Thoracic aorta (tissue), 2 donors: ENCODE results near the gene SNX7. TPM values are rescaled to one million over a fixed set of nuclear protein-coding genes. Genes with fewer than 3 reads are reported as not detected.

Source experiments
- ATAC-seq: fragments of 150-250 bp; one replicate; pipeline ENCODE4 v1.8.0; 2017; ENCODE audit warnings: low read depth; ENCODE audit not compliant: insufficient number of reproducible peaks, low FRiP score
- DNase-seq: peaks from one replicate; pipeline ENCODE4 v3.0.0-alpha.2; 2020; ENCODE audit warnings: low spot score
- H3K27ac ChIP-seq, 2 donors: fragments of 200-600 bp; sonication (generic); 1 replicate in 1 of 2; 2 replicates in 1 of 2; pipeline ENCODE4 v1.5.1; 2016; ENCODE audit warnings: mild to moderate bottlenecking in 2 of 2, moderate library complexity in 2 of 2
- H3K27me3 ChIP-seq: fragments of 200-600 bp; sonication (generic); replicated peaks from 2 replicates; pipeline ENCODE4 v1.6.0; 2016; ENCODE audit warnings: mild to moderate bottlenecking; ENCODE audit not compliant: insufficient read depth
- H3K36me3 ChIP-seq: fragments of 200-600 bp; sonication (generic); one replicate; pipeline ENCODE4 v1.5.1; 2016
- H3K4me1 ChIP-seq, 2 donors: fragments of 200-600 bp; sonication (generic); 1 replicate in 1 of 2; 2 replicates in 1 of 2; pipeline versions ENCODE4 v1.5.1 to v1.6.0; 2016; ENCODE audit warnings: low read depth in 2 of 2, mild to moderate bottlenecking in 1 of 2; ENCODE audit not compliant: control insufficient read depth in 1 of 2
- H3K4me3 ChIP-seq: fragments of 200-600 bp; sonication (generic); 2 replicates; pipeline ENCODE4 v1.5.1; 2016; ENCODE audit warnings: mild to moderate bottlenecking
- H3K9me3 ChIP-seq: fragments of 200-600 bp; sonication (generic); 2 replicates; pipeline ENCODE4 v1.5.1; 2016
- CTCF ChIP-seq: fragments of 200-600 bp; sonication (generic); IDR thresholded peaks from one replicate; pipeline ENCODE4 v1.5.1; 2019; ENCODE audit warnings: antibody characterized with exemption
- total RNA-seq, 2 donors: library from RNA; depleted of rRNA; stranded (reverse); fragments of >200 nt; gene quantifications; one replicate each; pipeline versions ENCODE4 v1.1.0 to v1.2.3, GENCODE V29; 2016

The SNX7 gene
- total RNA-seq, 2 donors from 2014 or later: 27.8 to 38.6 TPM

- peak; percentile 30 for TF ChIP-seq CTCF
Measured at GRCh38 chr1:98794196-98794886, 132.8 kb downstream of the SNX7 start.

GRCh38 chr1:98796049-98796448 lies 134.5 kb downstream of the SNX7 start:
- no peaks in the 10 kb centered on the region for H3K27me3 ChIP-seq
- DNase-seq: no peak
- no peaks in the 10 kb centered on the region for H3K4me1 ChIP-seq
- H3K9me3 ChIP-seq: no peaks in the 10 kb centered on the region
- no peak for ATAC-seq
- TF ChIP-seq CTCF: no peak
- no peak overlapping the region for H3K4me3 ChIP-seq
- no peaks in the 10 kb centered on the region for H3K36me3 ChIP-seq
- H3K27ac ChIP-seq: no peak overlapping the region

More at GRCh38 chr1:98794196-98794886, 132.8 kb downstream of the SNX7 start:
- Histone ChIP-seq H3K36me3 (no peaks in the 10 kb centered on the region), H3K27me3 (no peaks in the 10 kb centered on the region), H3K9me3 (no peaks in the 10 kb centered on the region), H3K4me3 (no peak overlapping the region), H3K27ac (no peak overlapping the region), H3K4me1 (no peaks in the 10 kb centered on the region)
- DNase-seq (no peak), ATAC-seq (no peak)

GRCh38 chr1:98797506-98797905 lies 136.0 kb downstream of the SNX7 start:
- ATAC-seq (no peak), DNase-seq (no peak)
- Histone ChIP-seq H3K9me3 (no peaks in the 10 kb centered on the region), H3K27me3 (no peaks in the 10 kb centered on the region), H3K36me3 (no peaks in the 10 kb centered on the region), H3K4me1 (no peaks in the 10 kb centered on the region), H3K4me3 (no peak overlapping the region), H3K27ac (no peak overlapping the region)
- no peak for TF ChIP-seq CTCF
